Spleen (tissue), 11 donors: Measurements from ENCODE around the gene LRRC4B. TPM values are rescaled to one million over a fixed set of nuclear protein-coding genes. Genes with fewer than 3 reads are reported as not detected.
"Not testable (repeated sequence)": the region's sequence is repeated elsewhere in the genome, so short reads cannot be mapped to it uniquely, and the experiment has no call there.

Experiments
- DNase-seq: peaks from one replicate; pipeline ENCODE4 v3.0.0-alpha.2; 2020
- H3K27ac ChIP-seq, 8 donors: fragments of 200-600 bp; sonication (generic) in 7 of 8; 1 replicate in 4 of 8; 2 replicates in 4 of 8; pipeline versions ENCODE4 v1.5.0 to v1.8.0; 2016 to 2021; ENCODE audit warnings: inconsistent platforms in 4 of 8, mild to moderate bottlenecking in 4 of 8, moderate library complexity in 1 of 8
- H3K27me3 ChIP-seq, 7 donors: fragments of 200-600 bp; sonication (generic) in 6 of 7; replicated peaks in 1 of 7; 1 replicate in 4 of 7; 2 replicates in 3 of 7; pipeline versions ENCODE4 v1.5.0 to v1.8.0; 2016 to 2021; ENCODE audit warnings: inconsistent platforms in 3 of 7, mild to moderate bottlenecking in 1 of 7
- H3K36me3 ChIP-seq, 6 donors: fragments of 200-600 bp; sonication (generic) in 5 of 6; 1 replicate in 4 of 6; 2 replicates in 2 of 6; pipeline versions ENCODE4 v1.5.0 to v1.8.0; 2016 to 2021; ENCODE audit warnings: inconsistent platforms in 2 of 6
- H3K4me1 ChIP-seq, 6 donors: fragments of 200-600 bp; sonication (generic) in 5 of 6; 1 replicate in 3 of 6; 2 replicates in 3 of 6; pipeline versions ENCODE4 v1.5.0 to v1.8.0; 2016 to 2021; ENCODE audit warnings: inconsistent platforms in 3 of 6
- H3K4me3 ChIP-seq, 8 donors: fragments of 200-600 bp; sonication (generic) in 7 of 8; 1 replicate in 4 of 8; 2 replicates in 4 of 8; pipeline versions ENCODE4 v1.5.0 to v1.8.0; 2016 to 2021; ENCODE audit warnings: inconsistent platforms in 4 of 8, mild to moderate bottlenecking in 4 of 8, moderate library complexity in 2 of 8
- H3K9me3 ChIP-seq, 8 donors: fragments of 200-600 bp; sonication (generic) in 7 of 8; 1 replicate in 4 of 8; 2 replicates in 4 of 8; pipeline versions ENCODE4 v1.5.0 to v1.8.0; 2016 to 2021; ENCODE audit warnings: inconsistent platforms in 4 of 8
- POLR2A ChIP-seq, 3 donors: fragments of 450-650 bp; IDR thresholded peaks; one replicate each; pipeline ENCODE4 v1.5.1; 2017; ENCODE audit warnings: antibody characterized with exemption in 3 of 3, mild to moderate bottlenecking in 1 of 3
- POLR2AphosphoS5 ChIP-seq, 3 donors: sonication (generic); formaldehyde crosslinking; IDR thresholded peaks; one replicate each; pipeline ENCODE4 v1.5.1; 2017; ENCODE audit warnings: antibody characterized with exemption in 3 of 3
- WGBS, 5 donors: extraction: QIAGEN DNeasy Blood & Tissue Kit in 3 of 5; methylation state at CpG; one replicate each; pipeline versions ENCODE4 v1.1.5 to v1.1.7; 2013 to 2018; 5-methylcytosine and 5-hydroxymethylcytosine counted together
- intact Hi-C: fragments of 100-400 bp; cut with DNase I; formaldehyde crosslinking; loops from one replicate; pipeline ENCODE4 v1.15.0; 2023; ENCODE audit warnings: low total_unique reads
- polyA plus RNA-seq, 3 donors: library from polyadenylated mRNA; stranded (reverse); fragments of 200-250 nt; gene quantifications; one replicate each; pipeline ENCODE4 v1.2.1, GENCODE V29; 2013
- total RNA-seq, 7 donors: library from RNA; depleted of rRNA in 3 of 7; stranded (reverse); fragments of >200 nt in 3 of 7; fragmentation: NEBNext Ultra II Directional in 4 of 7; extraction: Animal tissue kit (Norgen Biotek cat#: 25700) in 4 of 7; gene quantifications; one replicate each; pipeline versions ENCODE4 v1.1.0 to v1.2.1, GENCODE V29; 2016 to 2021
- TF ChIP-seq, protein P1 (sequence below), 11 experiments: fragments of 200-600 bp in 7 of 11; fragments of 450-650 bp in 4 of 11; sonication (generic) in 4 of 11; IDR thresholded peaks in 8 of 11; conservative IDR thresholded peaks in 3 of 11; 1 replicate in 7 of 11; 2 replicates in 4 of 11; pipeline versions ENCODE4 v1.4.0 to v1.8.0; 2016 to 2021; ENCODE audit warnings: antibody characterized with exemption in 11 of 11, inconsistent platforms in 4 of 11, mild to moderate bottlenecking in 1 of 11
- donor health status: healthy with polysubstance abuse.
- donor health status: DM: no; HTN: no; CAD: no; lungs with moderate emphysema.
- donor health status: DM: no; HTN: no; CAD: no.
- donor health status: Bipolar disorder and iron deficiency.
- donor health status: healthy.
- donor health status: DM: no; HTN: no; CAD: no.
- donor health status: DM: yes; HTN: yes; CAD: no.

Gene LRRC4B
- total and polyA plus RNA-seq, 10 donors: 0.20 to 2.3 (median 0.97) TPM

- intact Hi-C loops: no loop called here
- peaks cover 0 to 62% (median 23%) of the 10 kb centered on the region in 7 donors for H3K27me3 ChIP-seq
- TF ChIP-seq POLR2AphosphoS5 (IDR thresholded peaks at IDR 0.05) (no peak), POLR2A (IDR thresholded peaks at IDR 0.05) (no peak)
- TF ChIP-seq, protein P1, sequence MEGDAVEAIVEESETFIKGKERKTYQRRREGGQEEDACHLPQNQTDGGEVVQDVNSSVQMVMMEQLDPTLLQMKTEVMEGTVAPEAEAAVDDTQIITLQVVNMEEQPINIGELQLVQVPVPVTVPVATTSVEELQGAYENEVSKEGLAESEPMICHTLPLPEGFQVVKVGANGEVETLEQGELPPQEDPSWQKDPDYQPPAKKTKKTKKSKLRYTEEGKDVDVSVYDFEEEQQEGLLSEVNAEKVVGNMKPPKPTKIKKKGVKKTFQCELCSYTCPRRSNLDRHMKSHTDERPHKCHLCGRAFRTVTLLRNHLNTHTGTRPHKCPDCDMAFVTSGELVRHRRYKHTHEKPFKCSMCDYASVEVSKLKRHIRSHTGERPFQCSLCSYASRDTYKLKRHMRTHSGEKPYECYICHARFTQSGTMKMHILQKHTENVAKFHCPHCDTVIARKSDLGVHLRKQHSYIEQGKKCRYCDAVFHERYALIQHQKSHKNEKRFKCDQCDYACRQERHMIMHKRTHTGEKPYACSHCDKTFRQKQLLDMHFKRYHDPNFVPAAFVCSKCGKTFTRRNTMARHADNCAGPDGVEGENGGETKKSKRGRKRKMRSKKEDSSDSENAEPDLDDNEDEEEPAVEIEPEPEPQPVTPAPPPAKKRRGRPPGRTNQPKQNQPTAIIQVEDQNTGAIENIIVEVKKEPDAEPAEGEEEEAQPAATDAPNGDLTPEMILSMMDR (IDR thresholded peaks at IDR 0.05 in 8 of 11, conservative IDR thresholded peaks at IDR 0.05 in 3 of 11): no peak
- H3K9me3 ChIP-seq: peaks cover 0 to 11% (median 0%) of the 10 kb centered on the region in 8 donors
- no peaks in the 10 kb centered on the region for H3K36me3 ChIP-seq
- no peak overlapping the region for H3K27ac ChIP-seq
- peaks cover 0 to 13% (median 0%) of the 10 kb centered on the region in 6 donors for H3K4me1 ChIP-seq
- peak; percentile 30 for DNase-seq
- no peak overlapping the region for H3K4me3 ChIP-seq
- WGBS, 5 donors: 70 to 75% (median 73%) methylated on average over 20 of the region's 20 CpGs
Observed at GRCh38 chr19:50607388-50607787, 39.2 kb upstream of the LRRC4B start.

DNA sequence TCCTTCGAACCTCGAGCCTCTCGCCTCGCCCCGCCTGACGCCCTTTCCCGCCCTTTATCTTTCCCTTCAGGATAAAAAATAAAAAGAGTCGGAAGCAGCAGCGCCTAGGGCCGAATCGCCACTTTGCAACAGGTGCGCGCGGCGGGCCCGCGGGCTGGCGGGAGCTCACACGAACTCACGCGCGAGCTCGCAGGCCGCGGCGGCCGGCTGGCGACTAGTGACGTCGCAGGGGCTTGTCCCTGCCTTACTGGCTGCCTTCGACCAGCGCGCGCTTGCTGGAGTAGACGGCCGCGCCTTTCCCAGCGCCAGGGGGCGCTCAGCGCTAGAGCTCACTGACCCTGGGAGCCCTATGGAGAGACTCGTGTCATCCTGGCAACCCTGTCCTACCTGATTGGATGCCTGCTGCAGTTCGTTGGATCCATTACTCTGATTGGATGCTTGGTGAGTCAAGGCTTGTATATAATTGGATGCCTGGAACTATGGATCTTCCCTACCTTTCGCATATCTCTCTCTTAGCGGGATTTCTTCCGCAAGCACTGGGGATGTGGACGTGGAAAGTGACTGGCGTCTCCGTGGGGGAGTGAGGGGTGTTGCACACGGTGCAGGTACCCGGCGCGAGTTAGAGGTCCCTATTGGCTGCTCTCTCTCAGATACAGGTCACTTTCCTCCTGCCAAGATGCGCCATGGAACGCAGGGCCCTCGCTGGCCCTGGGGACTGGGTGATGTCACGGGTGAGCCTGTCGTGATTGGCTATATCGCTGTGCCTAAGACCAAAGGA, 38.0 kb upstream of the LRRC4B start:
- DNase-seq, H3K4me3 ChIP-seq, H3K27ac ChIP-seq, intact Hi-C loops, H3K36me3 ChIP-seq: not testable (repeated sequence)
- peaks cover 0 to 13% (median 0%) of the 10 kb centered on the region in 6 donors for H3K4me1 ChIP-seq
- 36 to 79% (median 48%) methylated on average over 20 to 48 of the region's 58 CpGs for WGBS, 5 donors
- H3K9me3 ChIP-seq: peaks cover 0 to 11% (median 0%) of the 10 kb centered on the region in 8 donors
- H3K27me3 ChIP-seq: peaks cover 0 to 74% (median 28%) of the 10 kb centered on the region in 7 donors

- H3K4me3 ChIP-seq, intact Hi-C loops, DNase-seq, H3K27ac ChIP-seq, H3K36me3 ChIP-seq: not testable (repeated sequence)
- peaks cover 0 to 13% (median 0%) of the 10 kb centered on the region in 6 donors for H3K4me1 ChIP-seq
- WGBS, 5 donors: 45 to 78% (median 70%) methylated on average over 16 to 48 of the region's 56 CpGs; no CpG with 5 or more reads in 1 of the 5 donors
- peaks cover 0 to 11% (median 0%) of the 10 kb centered on the region in 8 donors for H3K9me3 ChIP-seq
- peaks cover 0 to 80% (median 28%) of the 10 kb centered on the region in 7 donors for H3K27me3 ChIP-seq
Observed at GRCh38 chr19:50604264-50605073, 36.2 kb upstream of the LRRC4B start.

DNA sequence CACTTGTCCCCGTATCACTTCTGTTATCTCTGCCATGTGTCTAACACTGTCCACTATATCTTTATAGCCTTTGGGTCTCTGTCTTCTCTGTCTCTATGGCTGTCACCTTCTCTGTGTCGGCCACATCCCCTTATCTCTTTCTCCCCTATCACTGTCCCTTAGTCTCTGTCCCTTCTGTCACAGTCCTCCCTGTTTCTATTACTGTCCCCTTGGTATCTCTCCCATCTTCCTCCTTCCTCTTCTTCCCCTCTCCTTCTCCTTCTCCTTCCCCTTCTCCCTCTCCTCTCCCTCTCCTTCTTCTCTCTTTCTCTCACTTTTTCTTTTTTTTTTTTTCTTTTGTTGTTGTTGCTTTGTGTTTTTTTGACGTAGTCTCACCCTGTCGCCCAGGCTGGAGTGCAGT, 34.7 kb upstream of the LRRC4B start:
- H3K9me3 ChIP-seq: peaks cover 0 to 4% (median 0%) of the 10 kb centered on the region in 8 donors
- no peak overlapping the region for H3K4me3 ChIP-seq
- H3K36me3 ChIP-seq: no peaks in the 10 kb centered on the region
- TF ChIP-seq, protein P1 (IDR thresholded peaks at IDR 0.05 in 8 of 11, conservative IDR thresholded peaks at IDR 0.05 in 3 of 11): no peak
- TF ChIP-seq POLR2AphosphoS5 (IDR thresholded peaks at IDR 0.05) (no peak), POLR2A (IDR thresholded peaks at IDR 0.05) (no peak)
- H3K27me3 ChIP-seq: peaks cover 0 to 78% (median 27%) of the 10 kb centered on the region in 7 donors
- no peak for DNase-seq
- WGBS, 5 donors: 84 to 91% (median 86%) methylated on average over 4 of the region's 4 CpGs
- intact Hi-C loops: no loop called here
- no peak overlapping the region for H3K27ac ChIP-seq
- H3K4me1 ChIP-seq: peaks cover 0 to 8% (median 0%) of the 10 kb centered on the region in 6 donors

DNA sequence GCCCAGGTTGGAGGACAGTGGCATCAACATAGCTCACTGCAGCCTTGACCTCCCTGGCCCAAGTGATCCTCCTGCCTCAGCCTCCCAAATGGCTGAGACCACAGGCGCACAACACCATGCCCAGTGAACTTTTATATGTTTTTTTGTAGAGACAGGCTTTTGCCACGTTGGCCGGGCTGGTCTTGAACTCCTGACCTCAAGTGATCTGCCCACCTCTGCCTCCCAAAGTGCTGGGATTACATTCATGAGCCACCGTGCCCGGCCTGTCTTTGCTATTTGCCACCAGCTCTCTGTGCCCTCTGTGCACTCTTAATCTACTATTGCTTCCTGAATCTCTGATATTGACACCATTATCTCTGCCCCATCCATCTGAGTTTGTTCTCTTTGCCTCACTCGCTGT, 34.3 kb upstream of the LRRC4B start:
- no peak for TF ChIP-seq POLR2A (IDR thresholded peaks at IDR 0.05)
- no peak for TF ChIP-seq POLR2AphosphoS5 (IDR thresholded peaks at IDR 0.05)
- TF ChIP-seq, protein P1 (IDR thresholded peaks at IDR 0.05 in 8 of 11, conservative IDR thresholded peaks at IDR 0.05 in 3 of 11): no peak
- peaks cover 0 to 77% (median 23%) of the 10 kb centered on the region in 7 donors for H3K27me3 ChIP-seq
- H3K27ac ChIP-seq: no peak overlapping the region
- intact Hi-C loops: no loop called here
- peaks cover 0 to 3% (median 0%) of the 10 kb centered on the region in 8 donors for H3K9me3 ChIP-seq
- H3K4me1 ChIP-seq: peaks cover 0 to 3% (median 0%) of the 10 kb centered on the region in 6 donors
- DNase-seq: no peak
- 75 to 89% (median 85%) methylated on average over 6 of the region's 6 CpGs for WGBS, 5 donors
- H3K4me3 ChIP-seq: no peak overlapping the region
- no peaks in the 10 kb centered on the region for H3K36me3 ChIP-seq
